ENCODE measurements around the gene SH3GL3.
A peak's percentile ranks its signal among the peaks of the same experiment; 100 is the strongest.

The SH3GL3 gene

GRCh38 chr15:83654379-83655236 is 207.5 kb downstream of the SH3GL3 start:
- H3K9ac ChIP-seq (ENCODE audit: low read length), result peak overlapping the region; percentile 53
- H3K4me1 ChIP-seq (ENCODE audit: control insufficient read depth, insufficient read depth, low read length), result peaks cover 16% of the 10 kb centered on the region
- no peaks in the 10 kb centered on the region for H3K27me3 ChIP-seq (ENCODE audit: control insufficient read depth, insufficient read depth, low read length)
- H3K4me3 ChIP-seq (ENCODE audit: low read length), result peak overlapping the region; percentile 78
- no peaks in the 10 kb centered on the region for H3K36me3 ChIP-seq (ENCODE audit: control insufficient read depth, insufficient read depth, low read length)
- H3K27ac ChIP-seq (ENCODE audit: low read depth, low read length), result peak overlapping the region; percentile 82

- H3K4me3 ChIP-seq (ENCODE audit: low read length), result peak overlapping the region; percentile 78
- peak overlapping the region; percentile 53 for H3K9ac ChIP-seq (ENCODE audit: low read length)
- peak overlapping the region; percentile 62 for H3K27ac ChIP-seq (ENCODE audit: low read depth, low read length)
- H3K27me3 ChIP-seq (ENCODE audit: control insufficient read depth, insufficient read depth, low read length), result no peaks in the 10 kb centered on the region
- H3K4me1 ChIP-seq (ENCODE audit: control insufficient read depth, insufficient read depth, low read length), result peaks cover 16% of the 10 kb centered on the region
- H3K36me3 ChIP-seq (ENCODE audit: control insufficient read depth, insufficient read depth, low read length), result no peaks in the 10 kb centered on the region
Observed at GRCh38 chr15:83655237-83655616, 208.1 kb downstream of the SH3GL3 start.

GRCh38 chr15:83656192-83656591 is 209.1 kb downstream of the SH3GL3 start:
- Histone ChIP-seq H3K9ac (ENCODE audit: low read length) (no peak overlapping the region), H3K27me3 (ENCODE audit: control insufficient read depth, insufficient read depth, low read length) (no peaks in the 10 kb centered on the region), H3K27ac (ENCODE audit: low read depth, low read length) (peak overlapping the region; percentile 62), H3K4me1 (ENCODE audit: control insufficient read depth, insufficient read depth, low read length) (peaks cover 16% of the 10 kb centered on the region), H3K36me3 (ENCODE audit: control insufficient read depth, insufficient read depth, low read length) (no peaks in the 10 kb centered on the region), H3K4me3 (ENCODE audit: low read length) (peak overlapping the region; percentile 35)

GRCh38 chr15:83656943-83657528 is 209.9 kb downstream of the SH3GL3 start:
- no peak overlapping the region for H3K9ac ChIP-seq (ENCODE audit: low read length)
- peak overlapping the region; percentile 57 for H3K27ac ChIP-seq (ENCODE audit: low read depth, low read length)
- no peaks in the 10 kb centered on the region for H3K27me3 ChIP-seq (ENCODE audit: control insufficient read depth, insufficient read depth, low read length)
- no peak overlapping the region for H3K4me3 ChIP-seq (ENCODE audit: low read length)
- peaks cover 16% of the 10 kb centered on the region for H3K4me1 ChIP-seq (ENCODE audit: control insufficient read depth, insufficient read depth, low read length)
- H3K36me3 ChIP-seq (ENCODE audit: control insufficient read depth, insufficient read depth, low read length), result no peaks in the 10 kb centered on the region

GRCh38 chr15:83657549-83657948 is 210.4 kb downstream of the SH3GL3 start:
- no peak overlapping the region for H3K4me3 ChIP-seq (ENCODE audit: low read length)
- no peaks in the 10 kb centered on the region for H3K36me3 ChIP-seq (ENCODE audit: control insufficient read depth, insufficient read depth, low read length)
- H3K9ac ChIP-seq (ENCODE audit: low read length), result no peak overlapping the region
- no peaks in the 10 kb centered on the region for H3K27me3 ChIP-seq (ENCODE audit: control insufficient read depth, insufficient read depth, low read length)
- peaks cover 16% of the 10 kb centered on the region for H3K4me1 ChIP-seq (ENCODE audit: control insufficient read depth, insufficient read depth, low read length)
- H3K27ac ChIP-seq (ENCODE audit: low read depth, low read length), result peak overlapping the region; percentile 57

- Histone ChIP-seq H3K4me3 (ENCODE audit: low read length) (no peak overlapping the region), H3K36me3 (ENCODE audit: control insufficient read depth, insufficient read depth, low read length) (no peaks in the 10 kb centered on the region), H3K27me3 (ENCODE audit: control insufficient read depth, insufficient read depth, low read length) (no peaks in the 10 kb centered on the region), H3K9ac (ENCODE audit: low read length) (no peak overlapping the region), H3K27ac (ENCODE audit: low read depth, low read length) (peak overlapping the region; percentile 57), H3K4me1 (ENCODE audit: control insufficient read depth, insufficient read depth, low read length) (peaks cover 16% of the 10 kb centered on the region)
Observed at GRCh38 chr15:83658430-83659416, 211.6 kb downstream of the SH3GL3 start.

- Histone ChIP-seq H3K4me3 (ENCODE audit: low read length) (no peak overlapping the region), H3K27ac (ENCODE audit: low read depth, low read length) (peak overlapping the region; percentile 57), H3K9ac (ENCODE audit: low read length) (no peak overlapping the region), H3K4me1 (ENCODE audit: control insufficient read depth, insufficient read depth, low read length) (peaks cover 16% of the 10 kb centered on the region), H3K36me3 (ENCODE audit: control insufficient read depth, insufficient read depth, low read length) (no peaks in the 10 kb centered on the region), H3K27me3 (ENCODE audit: control insufficient read depth, insufficient read depth, low read length) (no peaks in the 10 kb centered on the region)
Observed at GRCh38 chr15:83659417-83659812, 212.3 kb downstream of the SH3GL3 start.

GRCh38 chr15:83665480-83665879 is 218.3 kb downstream of the SH3GL3 start:
- H3K27ac ChIP-seq (ENCODE audit: low read depth, low read length), result peak overlapping the region; percentile 30
- H3K36me3 ChIP-seq (ENCODE audit: control insufficient read depth, insufficient read depth, low read length), result no peaks in the 10 kb centered on the region
- H3K9ac ChIP-seq (ENCODE audit: low read length), result no peak overlapping the region
- no peaks in the 10 kb centered on the region for H3K27me3 ChIP-seq (ENCODE audit: control insufficient read depth, insufficient read depth, low read length)
- no peak overlapping the region for H3K4me3 ChIP-seq (ENCODE audit: low read length)
- peaks cover 2% of the 10 kb centered on the region for H3K4me1 ChIP-seq (ENCODE audit: control insufficient read depth, insufficient read depth, low read length)
